H9 (cell line): Measurements from ENCODE around the gene APOLD1. TPM values are rescaled to one million over a fixed set of nuclear protein-coding genes. Genes with fewer than 3 reads are reported as not detected.

ENCODE experiments used
- DNase-seq: peaks from one replicate; pipeline ENCODE4 v3.0.0-alpha.2; 2017
- H2AFZ ChIP-seq: one replicate; pipeline ENCODE4 v1.6.1; 2013; ENCODE audit warnings: mild to moderate bottlenecking, low read length, control low read depth, moderate library complexity
- H2AK5ac ChIP-seq: 2 replicates; pipeline ENCODE4 v1.6.1; 2013; ENCODE audit warnings: low read length, control low read depth, mixed read lengths; ENCODE audit not compliant: insufficient read length
- H2BK120ac ChIP-seq: one replicate; pipeline ENCODE4 v1.6.1; 2013; ENCODE audit warnings: low read depth, mild to moderate bottlenecking, low read length, control low read depth, inconsistent platforms; ENCODE audit not compliant: poor library complexity, severe bottlenecking
- H2BK12ac ChIP-seq: 2 replicates; pipeline ENCODE4 v1.6.1; 2013; ENCODE audit warnings: low read length, control low read depth, mixed read lengths, low read depth; ENCODE audit not compliant: insufficient read length
- H2BK15ac ChIP-seq: 2 replicates; pipeline ENCODE4 v1.6.1; 2013; ENCODE audit warnings: low read depth, low read length, control low read depth
- H2BK20ac ChIP-seq: one replicate; pipeline ENCODE4 v1.6.1; 2013; ENCODE audit warnings: low read depth, mild to moderate bottlenecking, low read length, control low read depth, inconsistent platforms; ENCODE audit not compliant: poor library complexity, severe bottlenecking
- H2BK5ac ChIP-seq: 2 replicates; pipeline ENCODE4 v1.6.1; 2013; ENCODE audit warnings: low read length, control low read depth, mixed read lengths; ENCODE audit not compliant: insufficient read length
- H3K14ac ChIP-seq: 2 replicates; pipeline ENCODE4 v1.6.1; 2013; ENCODE audit warnings: low read length, control low read depth; ENCODE audit not compliant: insufficient read depth
- H3K18ac ChIP-seq: 2 replicates; pipeline ENCODE4 v1.6.1; 2013; ENCODE audit warnings: low read depth, mild to moderate bottlenecking, mixed read lengths, low read length, control low read depth; ENCODE audit not compliant: insufficient read length
- H3K23ac ChIP-seq: 2 replicates; pipeline ENCODE4 v1.6.1; 2013; ENCODE audit warnings: low read length, control low read depth, mixed read lengths, low read depth; ENCODE audit not compliant: insufficient read length
- H3K23me2 ChIP-seq: 2 replicates; pipeline ENCODE4 v1.6.1; 2013; ENCODE audit warnings: low read depth, mild to moderate bottlenecking, mixed read lengths, low read length, control low read depth; ENCODE audit not compliant: insufficient read length, poor library complexity, severe bottlenecking
- H3K27ac ChIP-seq: 2 replicates; pipeline ENCODE4 v1.5.1; 2013; ENCODE audit warnings: low read length, control low read depth, mixed read lengths, low read depth; ENCODE audit not compliant: insufficient read length
- H3K27me3 ChIP-seq: 2 replicates; pipeline ENCODE4 v1.6.1; 2013; ENCODE audit warnings: low read length, control low read depth, inconsistent platforms; ENCODE audit not compliant: insufficient read depth
- H3K4ac ChIP-seq: 2 replicates; pipeline ENCODE4 v1.6.1; 2013; ENCODE audit warnings: low read depth, mild to moderate bottlenecking, control low read depth, inconsistent platforms, low read length, moderate library complexity
- H3K4me1 ChIP-seq: 2 replicates; pipeline ENCODE4 v1.6.1; 2013; ENCODE audit warnings: low read length, control low read depth, inconsistent platforms; ENCODE audit not compliant: insufficient read depth
- H3K4me2 ChIP-seq: 2 replicates; pipeline ENCODE4 v1.6.1; 2013; ENCODE audit warnings: low read length, control low read depth, mixed read lengths; ENCODE audit not compliant: insufficient read length, insufficient read depth
- H3K56ac ChIP-seq: 2 replicates; pipeline ENCODE4 v1.6.1; 2013; ENCODE audit warnings: low read depth, mild to moderate bottlenecking, mixed read lengths, low read length, control low read depth; ENCODE audit not compliant: insufficient read length
- H3K79me1 ChIP-seq: 2 replicates; pipeline ENCODE4 v1.6.1; 2013; ENCODE audit warnings: low read depth, mild to moderate bottlenecking, moderate library complexity, low read length, control low read depth, inconsistent platforms; ENCODE audit not compliant: insufficient read depth, poor library complexity, severe bottlenecking
- H3K79me2 ChIP-seq: 2 replicates; pipeline ENCODE4 v1.6.1; 2013; ENCODE audit warnings: low read length, control low read depth, inconsistent platforms; ENCODE audit not compliant: insufficient read depth
- H3K9ac ChIP-seq: 2 replicates; pipeline ENCODE4 v1.6.1; 2013; ENCODE audit warnings: low read length, control low read depth, mixed read lengths; ENCODE audit not compliant: insufficient read length; ENCODE audit errors: extremely low read depth
- H3K9me3 ChIP-seq: one replicate; pipeline ENCODE4 v1.6.1; 2013; ENCODE audit warnings: low read depth, low read length, inconsistent platforms; ENCODE audit not compliant: control insufficient read depth
- H3T11ph ChIP-seq: one replicate; pipeline ENCODE4 v1.6.1; 2013; ENCODE audit warnings: mild to moderate bottlenecking, low read length, control low read depth, inconsistent platforms
- H4K20me1 ChIP-seq: one replicate; pipeline ENCODE4 v1.6.1; 2013; ENCODE audit not compliant: control insufficient read depth, insufficient read length, insufficient read depth
- H4K5ac ChIP-seq: 2 replicates; pipeline ENCODE4 v1.6.1; 2013; ENCODE audit warnings: low read depth, mild to moderate bottlenecking, mixed read lengths, low read length, control low read depth; ENCODE audit not compliant: insufficient read length
- H4K8ac ChIP-seq: replicated peaks from 2 replicates; pipeline ENCODE4 v1.6.1; 2013; ENCODE audit warnings: low read length, control low read depth, mixed read lengths, low read depth; ENCODE audit not compliant: insufficient read length
- H4K91ac ChIP-seq: 2 replicates; pipeline ENCODE4 v1.6.1; 2013; ENCODE audit warnings: low read depth, mild to moderate bottlenecking, moderate library complexity, mixed read lengths, low read length, control low read depth; ENCODE audit not compliant: insufficient read length
- H3K27ac Mint-ChIP-seq, 3 experiments: 2 replicates in 2 of 3; 3 replicates in 1 of 3; pipeline ENCODE4 v1.8.0; 2020 to 2021; ENCODE audit warnings: mixed read lengths in 3 of 3, mild to moderate bottlenecking in 1 of 3, moderate library complexity in 1 of 3
- H3K27me3 Mint-ChIP-seq: 2 replicates; pipeline ENCODE4 v1.8.0; 2021; ENCODE audit warnings: low read depth, mild to moderate bottlenecking, moderate library complexity, mixed read lengths
- H3K36me3 Mint-ChIP-seq, 3 experiments: 2 replicates in 2 of 3; 3 replicates in 1 of 3; pipeline ENCODE4 v1.8.0; 2020 to 2021; ENCODE audit warnings: low read depth in 3 of 3, mixed read lengths in 3 of 3; ENCODE audit not compliant: insufficient read depth in 1 of 3
- H3K4me1 Mint-ChIP-seq, 2 experiments: 2 replicates each; pipeline ENCODE4 v1.8.0; 2020; ENCODE audit warnings: mixed read lengths in 2 of 2
- H3K4me3 Mint-ChIP-seq, 2 experiments: 2 replicates in 1 of 2; 3 replicates in 1 of 2; pipeline ENCODE4 v1.8.0; 2020 to 2021; ENCODE audit warnings: mild to moderate bottlenecking in 2 of 2, mixed read lengths in 2 of 2, moderate library complexity in 1 of 2
- H3K9me3 Mint-ChIP-seq, 2 experiments: 2 replicates in 1 of 2; 3 replicates in 1 of 2; pipeline ENCODE4 v1.8.0; 2020; ENCODE audit warnings: mild to moderate bottlenecking in 2 of 2, mixed read lengths in 2 of 2, moderate library complexity in 1 of 2
- WGBS: extraction: QIAGEN DNeasy Blood & Tissue Kit; methylation state at CpG from one replicate; pipeline ENCODE4 v1.1.7; 2013; ENCODE audit warnings: missing lambda C conversion rate, low lambda C conversion rate, mixed read lengths; ENCODE audit not compliant: insufficient read length; ENCODE audit errors: extremely low coverage; 5-methylcytosine and 5-hydroxymethylcytosine counted together
- total RNA-seq: library from RNA; stranded (reverse); gene quantifications from 2 replicates; pipeline ENCODE4 v1.2.1, GENCODE V29; 2021
- TF ChIP-seq, protein P1 (sequence below): fragments of 200-600 bp; sonication (generic); conservative IDR thresholded peaks from 3 replicates; pipeline ENCODE4 v1.8.0; 2021; ENCODE audit warnings: antibody characterized with exemption, mild to moderate bottlenecking

APOLD1 gene
- total RNA-seq, 1 experiment from 2014 or later = 0.48 TPM

DNA sequence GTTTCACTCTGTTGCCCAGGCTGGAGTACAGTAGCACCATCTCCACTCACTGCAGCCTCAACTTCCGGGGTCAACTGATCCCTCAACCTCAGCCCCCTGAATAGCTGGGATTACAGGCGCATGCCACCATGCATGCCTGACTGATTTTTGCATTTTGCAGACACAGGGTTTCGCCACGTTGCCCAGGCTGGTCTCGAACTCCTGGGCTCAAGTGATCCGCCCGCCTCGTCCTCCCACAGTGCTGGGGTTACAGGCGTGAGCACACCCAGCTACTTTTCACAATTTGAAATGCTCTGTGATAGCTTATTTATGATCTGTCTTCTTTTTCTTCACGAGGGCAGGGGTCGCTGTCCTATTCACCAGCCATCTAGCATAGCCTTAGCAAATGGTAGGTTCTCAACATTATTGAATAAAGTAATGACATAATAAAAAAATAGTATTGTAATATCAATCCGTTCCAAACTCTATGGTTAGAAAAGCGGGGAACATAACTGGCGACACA lies 27.2 kb downstream of the APOLD1 start:
- Histone ChIP-seq H3K14ac (no peak overlapping the region), H3K56ac (no peak overlapping the region), H3K9me3 (no peaks in the 10 kb centered on the region), H2BK12ac (no peak overlapping the region), H3K23me2 (peaks cover 3% of the 10 kb centered on the region), H3K79me2 (peaks cover 11% of the 10 kb centered on the region; the same call in 1 of the 2 replicates), H4K20me1 (no peaks in the 10 kb centered on the region), H3K27ac (no peak overlapping the region), H2AFZ (no peak overlapping the region), H2BK5ac (no peak overlapping the region), H3K4me2 (peak overlapping the region; percentile 89), H3K23ac (no peak overlapping the region), H3K18ac (no peak overlapping the region), H3K4ac (no peak overlapping the region), H3K79me1 (peaks cover 6% of the 10 kb centered on the region), H4K5ac (no peak overlapping the region), H2BK120ac (no peak overlapping the region), H3K27me3 (no peaks in the 10 kb centered on the region), H3K4me1 (no peaks in the 10 kb centered on the region), H4K91ac (no peak overlapping the region), H3T11ph (no peak overlapping the region), H2BK20ac (no peak overlapping the region), H2BK15ac (no peak overlapping the region), H2AK5ac (no peak overlapping the region), H4K8ac (no peak overlapping the region), H3K9ac (no peak overlapping the region)
- Mint-ChIP-seq H3K27me3 (no peaks in the 10 kb centered on the region), H3K9me3 (peaks cover 0 to 5% of the 10 kb centered on the region in 2 experiments; a peak in 1 of 5 replicates), H3K27ac (no peak overlapping the region), H3K4me3 (peak overlapping the region in 1 of 2 experiments; percentile 98; a peak in 3 of 5 replicates), H3K4me1 (peaks cover 17 to 30% of the 10 kb centered on the region in 2 experiments), H3K36me3 (peaks cover 8 to 25% (median 18%) of the 10 kb centered on the region in 3 experiments; a peak in 6 of 7 replicates)
- no peak for DNase-seq
- WGBS = no CpG with 5 or more reads among the region's 14 CpGs
- TF ChIP-seq, protein P1, sequence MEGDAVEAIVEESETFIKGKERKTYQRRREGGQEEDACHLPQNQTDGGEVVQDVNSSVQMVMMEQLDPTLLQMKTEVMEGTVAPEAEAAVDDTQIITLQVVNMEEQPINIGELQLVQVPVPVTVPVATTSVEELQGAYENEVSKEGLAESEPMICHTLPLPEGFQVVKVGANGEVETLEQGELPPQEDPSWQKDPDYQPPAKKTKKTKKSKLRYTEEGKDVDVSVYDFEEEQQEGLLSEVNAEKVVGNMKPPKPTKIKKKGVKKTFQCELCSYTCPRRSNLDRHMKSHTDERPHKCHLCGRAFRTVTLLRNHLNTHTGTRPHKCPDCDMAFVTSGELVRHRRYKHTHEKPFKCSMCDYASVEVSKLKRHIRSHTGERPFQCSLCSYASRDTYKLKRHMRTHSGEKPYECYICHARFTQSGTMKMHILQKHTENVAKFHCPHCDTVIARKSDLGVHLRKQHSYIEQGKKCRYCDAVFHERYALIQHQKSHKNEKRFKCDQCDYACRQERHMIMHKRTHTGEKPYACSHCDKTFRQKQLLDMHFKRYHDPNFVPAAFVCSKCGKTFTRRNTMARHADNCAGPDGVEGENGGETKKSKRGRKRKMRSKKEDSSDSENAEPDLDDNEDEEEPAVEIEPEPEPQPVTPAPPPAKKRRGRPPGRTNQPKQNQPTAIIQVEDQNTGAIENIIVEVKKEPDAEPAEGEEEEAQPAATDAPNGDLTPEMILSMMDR = no peak
